Measurements from ENCODE around the gene UBTD2. TPM values are rescaled to one million over a fixed set of nuclear protein-coding genes. Genes with fewer than 3 reads are reported as not detected.

Gene UBTD2
- total RNA-seq, 4 donors from 2014 or later, result 7.1 to 15.1 (median 9.4) TPM

DNA sequence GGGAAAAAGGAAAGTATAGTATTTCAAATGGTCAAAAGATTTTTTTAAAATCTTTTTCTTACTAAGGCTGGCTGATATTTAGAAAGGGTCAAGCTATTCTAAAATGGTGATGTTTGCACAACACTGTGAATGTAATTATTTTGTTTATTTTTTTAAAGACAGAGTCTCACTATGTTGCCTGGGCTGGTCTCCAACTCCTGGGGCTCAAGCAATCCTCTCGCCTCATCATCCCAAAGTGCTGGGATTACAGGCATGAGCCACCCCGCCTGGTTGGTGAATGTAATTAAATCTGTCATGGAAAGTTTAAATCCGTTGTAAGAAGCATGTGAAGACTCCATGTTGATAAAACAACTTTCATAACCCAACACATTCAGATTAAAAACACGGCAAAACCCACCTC lies 2.6 kb downstream of the UBTD2 start:
- H3K4me3 ChIP-seq (ENCODE audit: low read depth, poor library complexity, severe bottlenecking), result no peak overlapping the region
- WGBS, 2 donors, result 42 to 47% methylated on average over 4 of the region's 4 CpGs
- DNase-seq (ENCODE audit: low spot score in 2 of 2), result no peak
- intact Hi-C loops (cut with DNase I; ENCODE audit: low total_unique reads), result no loop called here
- TF ChIP-seq, protein P1, sequence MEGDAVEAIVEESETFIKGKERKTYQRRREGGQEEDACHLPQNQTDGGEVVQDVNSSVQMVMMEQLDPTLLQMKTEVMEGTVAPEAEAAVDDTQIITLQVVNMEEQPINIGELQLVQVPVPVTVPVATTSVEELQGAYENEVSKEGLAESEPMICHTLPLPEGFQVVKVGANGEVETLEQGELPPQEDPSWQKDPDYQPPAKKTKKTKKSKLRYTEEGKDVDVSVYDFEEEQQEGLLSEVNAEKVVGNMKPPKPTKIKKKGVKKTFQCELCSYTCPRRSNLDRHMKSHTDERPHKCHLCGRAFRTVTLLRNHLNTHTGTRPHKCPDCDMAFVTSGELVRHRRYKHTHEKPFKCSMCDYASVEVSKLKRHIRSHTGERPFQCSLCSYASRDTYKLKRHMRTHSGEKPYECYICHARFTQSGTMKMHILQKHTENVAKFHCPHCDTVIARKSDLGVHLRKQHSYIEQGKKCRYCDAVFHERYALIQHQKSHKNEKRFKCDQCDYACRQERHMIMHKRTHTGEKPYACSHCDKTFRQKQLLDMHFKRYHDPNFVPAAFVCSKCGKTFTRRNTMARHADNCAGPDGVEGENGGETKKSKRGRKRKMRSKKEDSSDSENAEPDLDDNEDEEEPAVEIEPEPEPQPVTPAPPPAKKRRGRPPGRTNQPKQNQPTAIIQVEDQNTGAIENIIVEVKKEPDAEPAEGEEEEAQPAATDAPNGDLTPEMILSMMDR (IDR thresholded peaks at IDR 0.05), result no peak
- TF ChIP-seq POLR2A (IDR thresholded peaks at IDR 0.05), result no peak

DNA sequence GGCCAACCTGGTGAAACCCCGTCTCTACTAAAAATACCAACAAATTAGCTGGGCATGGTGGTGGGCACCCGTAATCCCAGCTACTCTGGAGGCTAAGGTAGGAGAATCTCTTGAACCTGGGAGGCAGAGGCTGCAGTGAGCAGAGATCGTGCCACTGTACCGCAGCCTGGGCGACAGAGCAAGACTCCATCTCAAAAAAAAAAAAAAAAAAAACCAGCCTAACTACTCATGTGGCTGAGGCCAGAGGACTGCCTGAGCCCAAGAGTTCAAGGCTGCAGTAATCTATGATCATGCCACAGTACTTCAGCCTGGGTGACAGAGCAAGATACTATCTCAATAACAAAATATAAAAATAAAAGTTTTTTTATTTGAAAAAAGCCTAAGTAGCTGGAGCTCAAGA lies 3.2 kb downstream of the UBTD2 start:
- no peak for DNase-seq (ENCODE audit: low spot score in 2 of 2)
- no peak overlapping the region for H3K4me3 ChIP-seq (ENCODE audit: low read depth, poor library complexity, severe bottlenecking)
- TF ChIP-seq POLR2A (IDR thresholded peaks at IDR 0.05), result no peak
- TF ChIP-seq, protein P1 (IDR thresholded peaks at IDR 0.05), result no peak
- 80 to 88% methylated on average over 5 of the region's 5 CpGs for WGBS, 2 donors
- intact Hi-C loops (cut with DNase I; ENCODE audit: low total_unique reads), result no loop called here

DNA sequence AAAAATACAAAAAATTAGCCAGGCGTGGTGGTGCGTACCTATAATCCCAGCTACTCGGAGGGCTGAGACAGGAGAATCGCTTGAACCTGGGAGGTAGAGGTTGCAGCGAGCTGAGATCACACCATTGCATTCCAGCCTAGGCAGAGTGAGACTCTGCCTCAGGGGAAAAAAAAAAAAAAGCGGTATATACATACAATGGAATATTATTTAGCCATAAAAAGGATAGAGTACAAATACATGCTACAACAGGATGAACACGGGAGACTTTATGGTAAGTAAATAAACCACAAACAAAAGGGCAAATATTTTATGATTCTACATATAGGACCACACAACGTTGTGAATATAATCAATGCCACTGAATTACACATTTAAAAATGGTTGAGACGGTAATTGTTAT lies 5.2 kb downstream of the UBTD2 start:
- intact Hi-C loops (cut with DNase I; ENCODE audit: low total_unique reads), result no loop called here
- no peak overlapping the region for H3K4me3 ChIP-seq (ENCODE audit: low read depth, poor library complexity, severe bottlenecking)
- WGBS, 2 donors, result 94 to 98% methylated on average over 9 of the region's 9 CpGs
- no peak for DNase-seq (ENCODE audit: low spot score in 2 of 2)
- TF ChIP-seq, protein P1 (IDR thresholded peaks at IDR 0.05), result no peak
- TF ChIP-seq POLR2A (IDR thresholded peaks at IDR 0.05), result no peak

DNA sequence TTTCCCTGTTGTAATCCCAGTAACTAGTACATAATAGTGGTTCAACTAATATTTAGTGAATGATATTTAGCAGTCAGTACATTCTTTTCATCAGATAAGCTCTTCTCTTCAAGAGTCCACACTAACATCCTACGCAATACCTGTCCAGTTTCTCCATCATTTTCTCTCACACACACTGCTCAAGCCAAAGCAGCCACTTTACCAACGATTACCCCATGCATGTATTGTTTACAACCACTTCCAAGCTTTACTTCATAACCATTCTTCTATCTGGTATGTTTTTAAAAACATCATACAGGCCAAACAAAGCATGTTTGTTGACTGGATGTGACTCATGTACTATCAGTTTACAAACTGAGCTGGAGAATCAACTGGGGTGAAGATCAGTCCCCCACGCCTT lies 7.3 kb downstream of the UBTD2 start:
- no peak overlapping the region for H3K4me3 ChIP-seq (ENCODE audit: low read depth, poor library complexity, severe bottlenecking)
- TF ChIP-seq POLR2A (IDR thresholded peaks at IDR 0.05), result no peak
- TF ChIP-seq, protein P1 (IDR thresholded peaks at IDR 0.05), result no peak
- intact Hi-C loops (cut with DNase I; ENCODE audit: low total_unique reads), result no loop called here
- WGBS, 2 donors, result 84 to 85% methylated on average over 3 of the region's 3 CpGs
- no peak for DNase-seq (ENCODE audit: low spot score in 2 of 2)

DNA sequence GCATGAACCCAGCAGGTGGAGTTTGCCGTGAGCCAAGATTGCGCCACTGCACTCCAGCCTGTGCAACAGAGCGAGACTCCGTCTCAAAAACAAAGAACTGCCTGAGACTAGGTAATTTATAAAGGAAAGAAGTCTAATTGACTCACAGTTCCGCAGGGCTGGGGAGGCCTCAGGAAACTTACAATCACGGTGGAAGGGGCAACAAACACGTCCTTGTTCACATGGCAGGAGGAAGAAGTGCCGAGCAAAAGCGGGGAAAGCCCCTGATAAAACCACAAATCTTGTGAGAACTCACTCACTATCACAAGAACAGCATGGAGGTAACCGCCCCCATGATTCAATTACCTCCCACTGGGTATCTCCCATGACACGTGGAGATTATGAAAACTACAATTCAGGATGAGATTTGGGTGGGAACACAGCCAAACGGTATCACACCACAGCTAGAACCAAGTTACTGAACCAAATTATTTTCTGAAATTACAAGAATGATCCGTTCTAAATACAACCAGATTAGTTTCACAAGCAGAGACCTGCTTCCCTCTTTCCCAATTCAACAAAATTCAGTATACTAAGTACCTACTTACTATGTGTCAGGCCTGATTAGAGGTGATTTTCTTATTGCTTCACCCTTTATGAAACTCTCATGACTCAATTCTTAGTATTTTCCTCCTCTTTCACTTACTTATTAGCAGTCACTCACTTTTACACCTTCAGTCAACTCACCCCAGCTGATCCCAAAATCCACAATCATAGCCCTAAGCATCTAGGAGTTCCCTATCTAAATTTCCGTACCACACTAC lies 8.4 kb downstream of the UBTD2 start:
- TF ChIP-seq, protein P1 (IDR thresholded peaks at IDR 0.05), result no peak
- no peak for TF ChIP-seq POLR2A (IDR thresholded peaks at IDR 0.05)
- WGBS, 2 donors, result 72 to 73% methylated on average over 14 of the region's 14 CpGs
- intact Hi-C loops (cut with DNase I; ENCODE audit: low total_unique reads), result no loop called here
- no peak for DNase-seq (ENCODE audit: low spot score in 2 of 2)
- no peak overlapping the region for H3K4me3 ChIP-seq (ENCODE audit: low read depth, poor library complexity, severe bottlenecking)

DNA sequence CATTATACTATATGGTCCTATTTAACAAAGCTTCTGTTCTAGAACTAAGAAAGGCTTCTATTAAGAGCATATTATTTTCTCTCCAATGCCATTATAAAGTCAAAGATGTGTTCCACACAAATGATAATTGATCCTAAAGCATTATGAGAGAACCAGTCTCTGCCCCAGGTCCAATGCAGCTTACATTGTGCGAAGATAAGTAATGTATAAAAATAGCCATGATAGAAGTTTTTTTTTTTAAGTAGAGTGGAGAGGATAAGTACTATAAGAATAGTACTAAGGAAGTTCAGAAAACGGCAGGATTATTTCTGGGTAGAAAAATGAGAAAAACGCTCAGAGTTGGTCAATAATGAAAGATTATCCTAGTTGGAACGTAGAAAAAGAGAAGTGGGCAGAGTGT lies 15.6 kb downstream of the UBTD2 start:
- no peak for TF ChIP-seq POLR2A (IDR thresholded peaks at IDR 0.05)
- TF ChIP-seq, protein P1 (IDR thresholded peaks at IDR 0.05), result no peak
- intact Hi-C loops (cut with DNase I; ENCODE audit: low total_unique reads), result no loop called here
- H3K4me3 ChIP-seq (ENCODE audit: low read depth, poor library complexity, severe bottlenecking), result no peak overlapping the region
- no peak for DNase-seq (ENCODE audit: low spot score in 2 of 2)
- WGBS, 2 donors, result 78 to 81% methylated on average over 4 of the region's 4 CpGs
